DOHH2 (cell line): ENCODE data around the gene TRPV4.

Experiments used
- CTCF ChIP-seq: fragments of 200-600 bp; sonication (generic); IDR thresholded peaks from one replicate; pipeline ENCODE4 v1.5.1; 2014; ENCODE audit warnings: antibody characterized with exemption, mild to moderate bottlenecking, low read depth, low read length; ENCODE audit not compliant: poor library complexity, severe bottlenecking
- EZH2phosphoT487 ChIP-seq: fragments of 200-600 bp; sonication (generic); IDR thresholded peaks from 2 replicates; pipeline ENCODE4 v1.6.1; 2017; ENCODE audit warnings: borderline replicate concordance, mild to moderate bottlenecking, antibody characterized with exemption, low read length, moderate library complexity, mixed read lengths

- TF ChIP-seq CTCF (no peak), EZH2phosphoT487 (no peak)
These were observed 48.6 kb upstream of the TRPV4 start for GRCh38 chr12:109881752-109882151.
